ENCODE results near the gene CCDC201. TPM values are rescaled to one million over a fixed set of nuclear protein-coding genes. Genes with fewer than 3 reads are reported as not detected.

The CCDC201 gene
- total RNA-seq, 1 donor from 2014 or later: not detected

Other genes with a start within 250 kb of the CCDC201 start
- not detected for gene IGFBP1, start 15.4 kb upstream of the CCDC201 start, total RNA-seq
- 46.0 TPM for gene IGFBP3, start 48.2 kb upstream of the CCDC201 start, total RNA-seq